Measurements from ENCODE around the gene ZNF469.

DNA sequence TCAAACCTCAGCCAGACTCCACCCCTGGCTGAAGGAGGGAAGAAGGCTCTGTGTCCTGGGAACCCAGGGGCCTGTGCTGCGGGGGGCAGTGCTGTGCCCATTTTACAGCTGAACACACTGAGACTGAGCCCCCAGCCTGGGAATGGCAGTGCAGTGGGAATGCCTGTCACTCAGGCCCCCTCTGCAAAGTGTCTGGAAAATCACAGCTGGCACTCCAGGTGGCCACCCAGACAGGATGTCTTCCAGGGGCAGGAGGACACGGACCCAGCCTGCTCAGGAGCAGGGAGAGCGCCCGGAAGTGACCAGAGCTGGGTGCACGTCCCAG lies 32.6 kb downstream of the ZNF469 start:
- TF ChIP-seq, protein P1, sequence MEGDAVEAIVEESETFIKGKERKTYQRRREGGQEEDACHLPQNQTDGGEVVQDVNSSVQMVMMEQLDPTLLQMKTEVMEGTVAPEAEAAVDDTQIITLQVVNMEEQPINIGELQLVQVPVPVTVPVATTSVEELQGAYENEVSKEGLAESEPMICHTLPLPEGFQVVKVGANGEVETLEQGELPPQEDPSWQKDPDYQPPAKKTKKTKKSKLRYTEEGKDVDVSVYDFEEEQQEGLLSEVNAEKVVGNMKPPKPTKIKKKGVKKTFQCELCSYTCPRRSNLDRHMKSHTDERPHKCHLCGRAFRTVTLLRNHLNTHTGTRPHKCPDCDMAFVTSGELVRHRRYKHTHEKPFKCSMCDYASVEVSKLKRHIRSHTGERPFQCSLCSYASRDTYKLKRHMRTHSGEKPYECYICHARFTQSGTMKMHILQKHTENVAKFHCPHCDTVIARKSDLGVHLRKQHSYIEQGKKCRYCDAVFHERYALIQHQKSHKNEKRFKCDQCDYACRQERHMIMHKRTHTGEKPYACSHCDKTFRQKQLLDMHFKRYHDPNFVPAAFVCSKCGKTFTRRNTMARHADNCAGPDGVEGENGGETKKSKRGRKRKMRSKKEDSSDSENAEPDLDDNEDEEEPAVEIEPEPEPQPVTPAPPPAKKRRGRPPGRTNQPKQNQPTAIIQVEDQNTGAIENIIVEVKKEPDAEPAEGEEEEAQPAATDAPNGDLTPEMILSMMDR (IDR thresholded peaks at IDR 0.05), result no peak
- no peak for TF ChIP-seq POLR2A (IDR thresholded peaks at IDR 0.05)

Data from Peyer's patch (tissue), 4 donors.